Head of caudate nucleus (tissue), 42 donors: ENCODE data around the gene RSPH1.
A peak's percentile ranks its signal among the peaks of the same experiment; 100 is the strongest.

Source experiments
- DNase-seq, 42 donors: peaks; one replicate each; pipeline versions ENCODE4 v3.0.0 to v3.0.0-alpha.2; 2020 to 2021; ENCODE audit warnings: mixed read lengths in 7 of 42
- intact Hi-C: fragments of 100-400 bp; cut with DNase I; formaldehyde crosslinking; loops from one replicate; pipeline ENCODE4 v1.15.0; 2022

RSPH1 gene

GRCh38 chr21:42424914-42425541, 71.0 kb downstream of the RSPH1 start:
- DNase-seq: no peak
- intact Hi-C loops: no loop called here

- no peak for DNase-seq
- intact Hi-C loops: no loop called here
Measured at GRCh38 chr21:42423685-42424084, 72.3 kb downstream of the RSPH1 start.

- intact Hi-C loops: no loop called here
- DNase-seq: peak in 1 of 42 donors; percentile 14
Measured at GRCh38 chr21:42423197-42423675, 72.8 kb downstream of the RSPH1 start.
